H9 (cell line): ENCODE results near the gene EXOSC10. TPM values are rescaled to one million over a fixed set of nuclear protein-coding genes. Genes with fewer than 3 reads are reported as not detected.

ENCODE experiments used
- DNase-seq: peaks from one replicate; pipeline ENCODE4 v3.0.0-alpha.2; 2017
- H2AFZ ChIP-seq: one replicate; pipeline ENCODE4 v1.6.1; 2013; ENCODE audit warnings: mild to moderate bottlenecking, low read length, control low read depth, moderate library complexity
- H2AK5ac ChIP-seq: 2 replicates; pipeline ENCODE4 v1.6.1; 2013; ENCODE audit warnings: low read length, control low read depth, mixed read lengths; ENCODE audit not compliant: insufficient read length
- H2BK120ac ChIP-seq: one replicate; pipeline ENCODE4 v1.6.1; 2013; ENCODE audit warnings: low read depth, mild to moderate bottlenecking, low read length, control low read depth, inconsistent platforms; ENCODE audit not compliant: poor library complexity, severe bottlenecking
- H2BK12ac ChIP-seq: 2 replicates; pipeline ENCODE4 v1.6.1; 2013; ENCODE audit warnings: low read length, control low read depth, mixed read lengths, low read depth; ENCODE audit not compliant: insufficient read length
- H2BK15ac ChIP-seq: 2 replicates; pipeline ENCODE4 v1.6.1; 2013; ENCODE audit warnings: low read depth, low read length, control low read depth
- H2BK20ac ChIP-seq: one replicate; pipeline ENCODE4 v1.6.1; 2013; ENCODE audit warnings: low read depth, mild to moderate bottlenecking, low read length, control low read depth, inconsistent platforms; ENCODE audit not compliant: poor library complexity, severe bottlenecking
- H2BK5ac ChIP-seq: 2 replicates; pipeline ENCODE4 v1.6.1; 2013; ENCODE audit warnings: low read length, control low read depth, mixed read lengths; ENCODE audit not compliant: insufficient read length
- H3K14ac ChIP-seq: 2 replicates; pipeline ENCODE4 v1.6.1; 2013; ENCODE audit warnings: low read length, control low read depth; ENCODE audit not compliant: insufficient read depth
- H3K18ac ChIP-seq: 2 replicates; pipeline ENCODE4 v1.6.1; 2013; ENCODE audit warnings: low read depth, mild to moderate bottlenecking, mixed read lengths, low read length, control low read depth; ENCODE audit not compliant: insufficient read length
- H3K23ac ChIP-seq: 2 replicates; pipeline ENCODE4 v1.6.1; 2013; ENCODE audit warnings: low read length, control low read depth, mixed read lengths, low read depth; ENCODE audit not compliant: insufficient read length
- H3K23me2 ChIP-seq: 2 replicates; pipeline ENCODE4 v1.6.1; 2013; ENCODE audit warnings: low read depth, mild to moderate bottlenecking, mixed read lengths, low read length, control low read depth; ENCODE audit not compliant: insufficient read length, poor library complexity, severe bottlenecking
- H3K27ac ChIP-seq: 2 replicates; pipeline ENCODE4 v1.5.1; 2013; ENCODE audit warnings: low read length, control low read depth, mixed read lengths, low read depth; ENCODE audit not compliant: insufficient read length
- H3K27me3 ChIP-seq: 2 replicates; pipeline ENCODE4 v1.6.1; 2013; ENCODE audit warnings: low read length, control low read depth, inconsistent platforms; ENCODE audit not compliant: insufficient read depth
- H3K4ac ChIP-seq: 2 replicates; pipeline ENCODE4 v1.6.1; 2013; ENCODE audit warnings: low read depth, mild to moderate bottlenecking, control low read depth, inconsistent platforms, low read length, moderate library complexity
- H3K4me1 ChIP-seq: 2 replicates; pipeline ENCODE4 v1.6.1; 2013; ENCODE audit warnings: low read length, control low read depth, inconsistent platforms; ENCODE audit not compliant: insufficient read depth
- H3K4me2 ChIP-seq: 2 replicates; pipeline ENCODE4 v1.6.1; 2013; ENCODE audit warnings: low read length, control low read depth, mixed read lengths; ENCODE audit not compliant: insufficient read length, insufficient read depth
- H3K56ac ChIP-seq: 2 replicates; pipeline ENCODE4 v1.6.1; 2013; ENCODE audit warnings: low read depth, mild to moderate bottlenecking, mixed read lengths, low read length, control low read depth; ENCODE audit not compliant: insufficient read length
- H3K79me1 ChIP-seq: 2 replicates; pipeline ENCODE4 v1.6.1; 2013; ENCODE audit warnings: low read depth, mild to moderate bottlenecking, moderate library complexity, low read length, control low read depth, inconsistent platforms; ENCODE audit not compliant: insufficient read depth, poor library complexity, severe bottlenecking
- H3K79me2 ChIP-seq: 2 replicates; pipeline ENCODE4 v1.6.1; 2013; ENCODE audit warnings: low read length, control low read depth, inconsistent platforms; ENCODE audit not compliant: insufficient read depth
- H3K9ac ChIP-seq: 2 replicates; pipeline ENCODE4 v1.6.1; 2013; ENCODE audit warnings: low read length, control low read depth, mixed read lengths; ENCODE audit not compliant: insufficient read length; ENCODE audit errors: extremely low read depth
- H3K9me3 ChIP-seq: one replicate; pipeline ENCODE4 v1.6.1; 2013; ENCODE audit warnings: low read depth, low read length, inconsistent platforms; ENCODE audit not compliant: control insufficient read depth
- H3T11ph ChIP-seq: one replicate; pipeline ENCODE4 v1.6.1; 2013; ENCODE audit warnings: mild to moderate bottlenecking, low read length, control low read depth, inconsistent platforms
- H4K20me1 ChIP-seq: one replicate; pipeline ENCODE4 v1.6.1; 2013; ENCODE audit not compliant: control insufficient read depth, insufficient read length, insufficient read depth
- H4K5ac ChIP-seq: 2 replicates; pipeline ENCODE4 v1.6.1; 2013; ENCODE audit warnings: low read depth, mild to moderate bottlenecking, mixed read lengths, low read length, control low read depth; ENCODE audit not compliant: insufficient read length
- H4K8ac ChIP-seq: replicated peaks from 2 replicates; pipeline ENCODE4 v1.6.1; 2013; ENCODE audit warnings: low read length, control low read depth, mixed read lengths, low read depth; ENCODE audit not compliant: insufficient read length
- H4K91ac ChIP-seq: 2 replicates; pipeline ENCODE4 v1.6.1; 2013; ENCODE audit warnings: low read depth, mild to moderate bottlenecking, moderate library complexity, mixed read lengths, low read length, control low read depth; ENCODE audit not compliant: insufficient read length
- H3K27ac Mint-ChIP-seq, 3 experiments: 2 replicates in 2 of 3; 3 replicates in 1 of 3; pipeline ENCODE4 v1.8.0; 2020 to 2021; ENCODE audit warnings: mixed read lengths in 3 of 3, mild to moderate bottlenecking in 1 of 3, moderate library complexity in 1 of 3
- H3K27me3 Mint-ChIP-seq: 2 replicates; pipeline ENCODE4 v1.8.0; 2021; ENCODE audit warnings: low read depth, mild to moderate bottlenecking, moderate library complexity, mixed read lengths
- H3K36me3 Mint-ChIP-seq, 3 experiments: 2 replicates in 2 of 3; 3 replicates in 1 of 3; pipeline ENCODE4 v1.8.0; 2020 to 2021; ENCODE audit warnings: low read depth in 3 of 3, mixed read lengths in 3 of 3; ENCODE audit not compliant: insufficient read depth in 1 of 3
- H3K4me1 Mint-ChIP-seq, 2 experiments: 2 replicates each; pipeline ENCODE4 v1.8.0; 2020; ENCODE audit warnings: mixed read lengths in 2 of 2
- H3K4me3 Mint-ChIP-seq, 2 experiments: 2 replicates in 1 of 2; 3 replicates in 1 of 2; pipeline ENCODE4 v1.8.0; 2020 to 2021; ENCODE audit warnings: mild to moderate bottlenecking in 2 of 2, mixed read lengths in 2 of 2, moderate library complexity in 1 of 2
- H3K9me3 Mint-ChIP-seq, 2 experiments: 2 replicates in 1 of 2; 3 replicates in 1 of 2; pipeline ENCODE4 v1.8.0; 2020; ENCODE audit warnings: mild to moderate bottlenecking in 2 of 2, mixed read lengths in 2 of 2, moderate library complexity in 1 of 2
- WGBS: extraction: QIAGEN DNeasy Blood & Tissue Kit; methylation state at CpG from one replicate; pipeline ENCODE4 v1.1.7; 2013; ENCODE audit warnings: missing lambda C conversion rate, low lambda C conversion rate, mixed read lengths; ENCODE audit not compliant: insufficient read length; ENCODE audit errors: extremely low coverage; 5-methylcytosine and 5-hydroxymethylcytosine counted together
- total RNA-seq: library from RNA; stranded (reverse); gene quantifications from 2 replicates; pipeline ENCODE4 v1.2.1, GENCODE V29; 2021
- TF ChIP-seq, protein P1 (sequence below): fragments of 200-600 bp; sonication (generic); conservative IDR thresholded peaks from 3 replicates; pipeline ENCODE4 v1.8.0; 2021; ENCODE audit warnings: antibody characterized with exemption, mild to moderate bottlenecking

The EXOSC10 gene
- total RNA-seq, 1 experiment from 2014 or later: 83.4 TPM

DNA sequence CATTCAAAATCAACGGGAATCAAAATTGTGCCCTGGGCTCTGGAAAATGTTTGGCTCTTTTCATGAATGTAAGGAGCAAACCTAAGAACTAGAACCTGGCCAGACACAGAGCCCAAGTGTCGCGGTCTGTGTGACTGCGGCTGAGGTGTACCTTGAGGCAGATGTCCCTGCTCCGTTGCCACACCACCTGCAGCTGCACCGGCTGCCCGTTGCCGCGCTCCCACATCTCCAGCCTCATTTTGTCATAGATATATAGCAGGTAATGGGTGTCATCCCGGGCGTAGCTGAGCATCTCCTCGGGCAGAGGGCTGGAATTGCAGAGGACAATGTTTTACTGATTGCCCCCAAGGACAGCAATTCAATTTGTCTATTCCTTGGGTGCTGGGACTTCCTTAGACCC lies 18.7 kb downstream of the EXOSC10 start:
- Histone ChIP-seq H2BK120ac (no peak overlapping the region), H3K56ac (no peak overlapping the region), H3K4ac (no peak overlapping the region), H3K9me3 (no peaks in the 10 kb centered on the region), H4K20me1 (no peaks in the 10 kb centered on the region), H3K14ac (no peak overlapping the region), H3K27me3 (no peaks in the 10 kb centered on the region), H2BK15ac (no peak overlapping the region), H3K79me1 (no peaks in the 10 kb centered on the region), H2BK5ac (no peak overlapping the region), H3K23me2 (no peaks in the 10 kb centered on the region), H3K27ac (no peak overlapping the region), H4K5ac (no peak overlapping the region), H3K18ac (no peak overlapping the region), H2BK20ac (no peak overlapping the region), H2AFZ (no peak overlapping the region), H3K4me1 (no peaks in the 10 kb centered on the region), H3K4me2 (no peak overlapping the region), H2BK12ac (no peak overlapping the region), H3K9ac (no peak overlapping the region), H2AK5ac (no peak overlapping the region), H4K8ac (no peak overlapping the region), H4K91ac (no peak overlapping the region), H3K23ac (no peak overlapping the region), H3T11ph (no peak overlapping the region), H3K79me2 (no peaks in the 10 kb centered on the region)
- Mint-ChIP-seq H3K27ac (no peak overlapping the region), H3K27me3 (no peaks in the 10 kb centered on the region), H3K4me3 (no peak overlapping the region), H3K9me3 (no peaks in the 10 kb centered on the region), H3K4me1 (no peaks in the 10 kb centered on the region), H3K36me3 (peaks cover 57 to 76% (median 68%) of the 10 kb centered on the region in 3 experiments)
- WGBS: no CpG with 5 or more reads among the region's 12 CpGs
- no peak for DNase-seq
- TF ChIP-seq, protein P1, sequence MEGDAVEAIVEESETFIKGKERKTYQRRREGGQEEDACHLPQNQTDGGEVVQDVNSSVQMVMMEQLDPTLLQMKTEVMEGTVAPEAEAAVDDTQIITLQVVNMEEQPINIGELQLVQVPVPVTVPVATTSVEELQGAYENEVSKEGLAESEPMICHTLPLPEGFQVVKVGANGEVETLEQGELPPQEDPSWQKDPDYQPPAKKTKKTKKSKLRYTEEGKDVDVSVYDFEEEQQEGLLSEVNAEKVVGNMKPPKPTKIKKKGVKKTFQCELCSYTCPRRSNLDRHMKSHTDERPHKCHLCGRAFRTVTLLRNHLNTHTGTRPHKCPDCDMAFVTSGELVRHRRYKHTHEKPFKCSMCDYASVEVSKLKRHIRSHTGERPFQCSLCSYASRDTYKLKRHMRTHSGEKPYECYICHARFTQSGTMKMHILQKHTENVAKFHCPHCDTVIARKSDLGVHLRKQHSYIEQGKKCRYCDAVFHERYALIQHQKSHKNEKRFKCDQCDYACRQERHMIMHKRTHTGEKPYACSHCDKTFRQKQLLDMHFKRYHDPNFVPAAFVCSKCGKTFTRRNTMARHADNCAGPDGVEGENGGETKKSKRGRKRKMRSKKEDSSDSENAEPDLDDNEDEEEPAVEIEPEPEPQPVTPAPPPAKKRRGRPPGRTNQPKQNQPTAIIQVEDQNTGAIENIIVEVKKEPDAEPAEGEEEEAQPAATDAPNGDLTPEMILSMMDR: no peak
